Measurements from ENCODE around the gene GLYR1.

- TF ChIP-seq CTCF (IDR thresholded peaks at IDR 0.05), result no peak
- TF ChIP-seq POLR2A (IDR thresholded peaks at IDR 0.05), result no peak
Observed at GRCh38 chr16:4826526-4826925, 20.6 kb downstream of the GLYR1 start.

Data from Peyer's patch (tissue), 4 donors.